Measurements from ENCODE around the gene ITPRID2. TPM values are rescaled to one million over a fixed set of nuclear protein-coding genes. Genes with fewer than 3 reads are reported as not detected.

Gene ITPRID2
- total RNA-seq, 1 donor from 2014 or later, result 109 TPM

DNA sequence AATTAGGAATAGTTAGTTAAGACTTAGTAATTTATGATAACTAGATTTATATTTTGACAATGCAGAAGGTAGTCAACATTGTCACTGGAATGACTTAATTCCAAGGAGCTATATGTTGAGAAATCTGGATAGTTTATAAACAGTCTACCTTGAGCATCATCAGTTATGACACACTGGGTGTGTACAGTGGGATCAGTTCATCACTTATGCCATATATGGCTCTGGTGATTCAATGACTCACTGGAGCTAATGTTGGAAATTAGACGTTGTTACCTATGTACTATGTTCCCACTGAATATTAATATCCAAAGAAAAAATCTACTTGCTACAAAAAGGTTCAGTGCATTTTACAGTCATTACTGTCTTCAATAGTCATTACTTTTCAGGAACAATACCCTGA is 34.0 kb upstream of the ITPRID2 start:
- H3K27ac Mint-ChIP-seq, result no peak overlapping the region
- no peaks in the 10 kb centered on the region for H3K9me3 Mint-ChIP-seq
- no peaks in the 10 kb centered on the region for H3K27me3 Mint-ChIP-seq
- no peak overlapping the region for H3K4me3 Mint-ChIP-seq
- H3K36me3 Mint-ChIP-seq, result no peaks in the 10 kb centered on the region
- no peak for DNase-seq (ENCODE audit: extremely low spot score, unreplicated experiment)
- H3K4me1 Mint-ChIP-seq (ENCODE audit: unreplicated experiment), result no peaks in the 10 kb centered on the region
- TF ChIP-seq, protein P1, sequence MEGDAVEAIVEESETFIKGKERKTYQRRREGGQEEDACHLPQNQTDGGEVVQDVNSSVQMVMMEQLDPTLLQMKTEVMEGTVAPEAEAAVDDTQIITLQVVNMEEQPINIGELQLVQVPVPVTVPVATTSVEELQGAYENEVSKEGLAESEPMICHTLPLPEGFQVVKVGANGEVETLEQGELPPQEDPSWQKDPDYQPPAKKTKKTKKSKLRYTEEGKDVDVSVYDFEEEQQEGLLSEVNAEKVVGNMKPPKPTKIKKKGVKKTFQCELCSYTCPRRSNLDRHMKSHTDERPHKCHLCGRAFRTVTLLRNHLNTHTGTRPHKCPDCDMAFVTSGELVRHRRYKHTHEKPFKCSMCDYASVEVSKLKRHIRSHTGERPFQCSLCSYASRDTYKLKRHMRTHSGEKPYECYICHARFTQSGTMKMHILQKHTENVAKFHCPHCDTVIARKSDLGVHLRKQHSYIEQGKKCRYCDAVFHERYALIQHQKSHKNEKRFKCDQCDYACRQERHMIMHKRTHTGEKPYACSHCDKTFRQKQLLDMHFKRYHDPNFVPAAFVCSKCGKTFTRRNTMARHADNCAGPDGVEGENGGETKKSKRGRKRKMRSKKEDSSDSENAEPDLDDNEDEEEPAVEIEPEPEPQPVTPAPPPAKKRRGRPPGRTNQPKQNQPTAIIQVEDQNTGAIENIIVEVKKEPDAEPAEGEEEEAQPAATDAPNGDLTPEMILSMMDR (conservative IDR thresholded peaks at IDR 0.05), result no peak

GRCh38 chr2:181858600-181858999 is 32.9 kb upstream of the ITPRID2 start:
- TF ChIP-seq, protein P1 (conservative IDR thresholded peaks at IDR 0.05), result no peak
- Mint-ChIP-seq H3K4me3 (no peak overlapping the region), H3K36me3 (no peaks in the 10 kb centered on the region), H3K27ac (no peak overlapping the region), H3K4me1 (ENCODE audit: unreplicated experiment) (no peaks in the 10 kb centered on the region), H3K27me3 (no peaks in the 10 kb centered on the region), H3K9me3 (no peaks in the 10 kb centered on the region)
- DNase-seq (ENCODE audit: extremely low spot score, unreplicated experiment), result no peak

GRCh38 chr2:181859123-181859522 is 32.4 kb upstream of the ITPRID2 start:
- Mint-ChIP-seq H3K36me3 (no peaks in the 10 kb centered on the region), H3K27me3 (no peaks in the 10 kb centered on the region), H3K4me3 (no peak overlapping the region), H3K4me1 (ENCODE audit: unreplicated experiment) (no peaks in the 10 kb centered on the region), H3K27ac (no peak overlapping the region), H3K9me3 (no peaks in the 10 kb centered on the region)
- TF ChIP-seq, protein P1 (conservative IDR thresholded peaks at IDR 0.05), result no peak
- DNase-seq (ENCODE audit: extremely low spot score, unreplicated experiment), result no peak

DNA sequence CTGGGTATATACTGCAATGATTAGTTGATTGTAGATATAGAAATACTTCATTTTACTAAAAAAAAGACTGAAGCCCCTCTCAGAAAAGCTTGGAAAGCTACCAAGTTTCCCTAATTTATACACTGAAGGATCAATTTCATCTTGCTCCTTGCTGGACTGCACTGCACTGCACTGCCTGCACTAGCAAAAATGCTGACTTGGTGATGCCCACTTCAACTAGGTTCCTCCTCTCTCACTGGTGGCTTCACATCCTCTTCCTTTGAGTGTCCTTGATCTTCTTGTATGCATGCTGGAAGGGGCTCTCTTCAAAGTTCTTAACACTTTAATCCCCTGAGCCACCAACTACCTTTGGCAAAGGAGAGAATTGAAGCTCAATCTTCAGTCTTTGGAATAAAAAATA is 31.7 kb upstream of the ITPRID2 start:
- no peaks in the 10 kb centered on the region for H3K27me3 Mint-ChIP-seq
- no peak overlapping the region for H3K4me3 Mint-ChIP-seq
- no peak for DNase-seq (ENCODE audit: extremely low spot score, unreplicated experiment)
- no peaks in the 10 kb centered on the region for H3K4me1 Mint-ChIP-seq (ENCODE audit: unreplicated experiment)
- TF ChIP-seq, protein P1 (conservative IDR thresholded peaks at IDR 0.05), result no peak
- H3K27ac Mint-ChIP-seq, result no peak overlapping the region
- H3K36me3 Mint-ChIP-seq, result no peaks in the 10 kb centered on the region
- no peaks in the 10 kb centered on the region for H3K9me3 Mint-ChIP-seq

- no peaks in the 10 kb centered on the region for H3K9me3 Mint-ChIP-seq
- H3K4me1 Mint-ChIP-seq (ENCODE audit: unreplicated experiment), result no peaks in the 10 kb centered on the region
- H3K4me3 Mint-ChIP-seq, result no peak overlapping the region
- H3K36me3 Mint-ChIP-seq, result no peaks in the 10 kb centered on the region
- TF ChIP-seq, protein P1 (conservative IDR thresholded peaks at IDR 0.05), result no peak
- H3K27me3 Mint-ChIP-seq, result no peaks in the 10 kb centered on the region
- DNase-seq (ENCODE audit: extremely low spot score, unreplicated experiment), result no peak
- no peak overlapping the region for H3K27ac Mint-ChIP-seq
Observed at GRCh38 chr2:181861379-181861778, 30.2 kb upstream of the ITPRID2 start.

Data from type B pancreatic cell (in vitro differentiated cells).